GM12878 (cell line): ENCODE measurements around the gene RAD51B. TPM values are rescaled to one million over a fixed set of nuclear protein-coding genes. Genes with fewer than 3 reads are reported as not detected.

Experiments used
- ATAC-seq: fragments of 200-7000 bp; cut with Tn5 transposase; 3 replicates; pipeline ENCODE4 v1.9.1; 2020; ENCODE audit warnings: mild to moderate bottlenecking, moderate library complexity
- BruUV-seq: library from RNA; stranded (reverse); fragments of 400-500 nt; replicated peaks from 2 replicates; lab custom pipeline; 2021; lab: Mats Ljungman, UMichigan
- CTCF ChIA-PET: fragments of 300-600 bp; sonication (Branson Sonifier 250); formaldehyde crosslinking; extraction: SDS; loops from one replicate; lab custom pipeline; 2021; ENCODE audit warnings: inconsistent platforms; lab: Yijun Ruan, JAX
- POLR2A ChIA-PET: fragments of 350-600 bp; formaldehyde crosslinking; extraction: SDS; loops from one replicate; lab custom pipeline; 2021; ENCODE audit warnings: inconsistent platforms; lab: Charles Lee
- RAD21 ChIA-PET: fragments of 300-600 bp; sonication (Branson Sonifier 250); formaldehyde crosslinking; loops from one replicate; lab custom pipeline; 2023; ENCODE audit warnings: antibody characterized with exemption; ENCODE audit not compliant: unreplicated experiment; lab: Charles Lee
- SMC1A ChIA-PET: fragments of 300-600 bp; sonication (Branson Sonifier 250); formaldehyde crosslinking; loops from one replicate; lab custom pipeline; 2023; ENCODE audit not compliant: unreplicated experiment, uncharacterized antibody; lab: Charles Lee
- DNase-seq: peaks from one replicate; pipeline ENCODE4 v3.0.0-alpha.2; 2011; ENCODE audit warnings: low read depth, low spot score
- FAIRE-seq: peaks from 3 replicates; lab custom pipeline; 2011; peaks lifted over from hg19 to GRCh38; lab: Jason Lieb, UNC
- H2AFZ ChIP-seq: 2 replicates; pipeline ENCODE4 v1.6.0; 2011; ENCODE audit warnings: low read depth, low read length, control low read depth; ENCODE audit not compliant: control insufficient read depth
- H3K27ac ChIP-seq: 2 replicates; pipeline ENCODE4 v1.5.1; 2011; ENCODE audit warnings: control low read depth; ENCODE audit not compliant: control insufficient read depth, insufficient read depth
- H3K27me3 ChIP-seq, 2 experiments: replicated peaks in 1 of 2; 2 replicates each; pipeline versions ENCODE4 v1.6.0 to v1.6.1; 2011; ENCODE audit warnings: low read length in 1 of 2; ENCODE audit not compliant: control insufficient read depth in 2 of 2, insufficient read depth in 2 of 2
- H3K36me3 ChIP-seq, 2 experiments: 2 replicates each; pipeline ENCODE4 v1.5.1; 2011; ENCODE audit warnings: low read length in 1 of 2; ENCODE audit not compliant: control insufficient read depth in 2 of 2, insufficient read depth in 2 of 2
- H3K4me1 ChIP-seq: 2 replicates; pipeline ENCODE4 v1.6.1; 2011; ENCODE audit warnings: mild to moderate bottlenecking, low read length, moderate library complexity, mixed read lengths; ENCODE audit not compliant: control insufficient read depth, insufficient read depth
- H3K4me2 ChIP-seq: 2 replicates; pipeline ENCODE4 v1.6.0; 2011; ENCODE audit warnings: control low read depth; ENCODE audit not compliant: control insufficient read depth, insufficient read depth
- H3K4me3 ChIP-seq: fragments of 200-600 bp; sonication (generic); 2 replicates; pipeline ENCODE4 v1.5.1; 2016
- H3K79me2 ChIP-seq: 2 replicates; pipeline ENCODE4 v1.6.0; 2011; ENCODE audit warnings: low read length; ENCODE audit not compliant: control insufficient read depth, insufficient read depth
- H3K9ac ChIP-seq: 2 replicates; pipeline ENCODE4 v1.8.0; 2011; ENCODE audit warnings: low read length, control low read depth, mixed read lengths; ENCODE audit not compliant: control insufficient read depth, insufficient read depth
- H3K9me3 ChIP-seq: replicated peaks from 3 replicates; pipeline ENCODE4 v1.5.1; 2011; ENCODE audit warnings: mild to moderate bottlenecking, low read length; ENCODE audit not compliant: control insufficient read depth, insufficient read depth
- H4K20me1 ChIP-seq: 2 replicates; pipeline ENCODE4 v1.6.0; 2011; ENCODE audit not compliant: control insufficient read depth, insufficient read depth
- CBX3 ChIP-seq: fragments of 200-600 bp; sonication (generic); IDR thresholded peaks from 2 replicates; pipeline ENCODE4 v1.6.1; 2016; ENCODE audit warnings: low read depth, borderline replicate concordance
- CHD1 ChIP-seq: IDR thresholded peaks from 2 replicates; pipeline ENCODE4 v1.6.1; 2012; ENCODE audit warnings: low read depth, low read length, improper control_type of control experiment
- CTCF ChIP-seq, 3 experiments: IDR thresholded peaks in 2 of 3; conservative IDR thresholded peaks in 1 of 3; 2 replicates each; pipeline ENCODE4 v1.5.1; 2011; ENCODE audit warnings: low read depth in 3 of 3, low read length in 3 of 3, mild to moderate bottlenecking in 3 of 3, control low read depth in 2 of 3, moderate library complexity in 2 of 3, inconsistent platforms in 1 of 3, mixed read lengths in 1 of 3; ENCODE audit not compliant: control insufficient read depth in 2 of 3, insufficient read depth in 1 of 3; ENCODE audit errors: extremely low read depth in 1 of 3
- EED ChIP-seq: sonication (generic); IDR thresholded peaks from 2 replicates; pipeline ENCODE4 v1.6.1; 2016; ENCODE audit warnings: antibody characterized with exemption, low read depth
- ETV6 ChIP-seq, 2 experiments: fragments of 450-650 bp in 1 of 2; IDR thresholded peaks in 1 of 2; conservative IDR thresholded peaks in 1 of 2; 2 replicates each; pipeline ENCODE4 v1.6.1; 2014; ENCODE audit warnings: antibody characterized with exemption in 1 of 2, borderline replicate concordance in 1 of 2, low read depth in 1 of 2, mild to moderate bottlenecking in 1 of 2, moderate library complexity in 1 of 2
- HCFC1 ChIP-seq: fragments of 150-350 bp; IDR thresholded peaks from 2 replicates; pipeline ENCODE4 v1.6.1; 2014; ENCODE audit warnings: low read length
- HDAC2 ChIP-seq: fragments of 200-600 bp; sonication (generic); IDR thresholded peaks from 2 replicates; pipeline ENCODE4 v1.6.1; 2017
- IRF4 ChIP-seq: IDR thresholded peaks from 2 replicates; pipeline ENCODE4 v1.6.1; 2011; ENCODE audit warnings: low read depth, low read length
- LARP7 ChIP-seq: fragments of 450-650 bp; IDR thresholded peaks from 2 replicates; pipeline ENCODE4 v1.6.1; 2017; ENCODE audit warnings: mild to moderate bottlenecking
- POLR2A ChIP-seq: IDR thresholded peaks from 2 replicates; pipeline ENCODE4 v1.6.1; 2011; ENCODE audit warnings: low read depth, mild to moderate bottlenecking, low read length
- SKIL ChIP-seq: fragments of 450-650 bp; IDR thresholded peaks from 2 replicates; pipeline ENCODE4 v1.6.1; 2017; ENCODE audit warnings: mild to moderate bottlenecking, low read depth, inconsistent platforms; ENCODE audit not compliant: poor library complexity, severe bottlenecking
- TCF12 ChIP-seq: IDR thresholded peaks from 2 replicates; pipeline ENCODE4 v1.6.1; 2011; ENCODE audit warnings: low read depth, mild to moderate bottlenecking, low read length
- ZNF592 ChIP-seq: fragments of 450-650 bp; IDR thresholded peaks from 2 replicates; pipeline ENCODE4 v1.6.1; 2017; ENCODE audit warnings: mild to moderate bottlenecking, moderate library complexity
- whole genome bisulfite sequencing: methylation state at CpG from one replicate; pipeline ENCODE4 v1.1.6; 2016; ENCODE audit warnings: low lambda C conversion rate; ENCODE audit not compliant: insufficient replicate concordance, insufficient coverage; ENCODE audit errors: missing lambda C conversion rate; 5-methylcytosine and 5-hydroxymethylcytosine counted together
- in situ Hi-C: fragments of 300-500 bp; cut with MboI; formaldehyde crosslinking; loops from 9 replicates; pipeline ENCODE4 v1.14.3; 2018; ENCODE audit warnings: mixed read lengths
- intact Hi-C: fragments of 100-400 bp; cut with micrococcal nuclease; formaldehyde crosslinking; loops from one replicate; pipeline ENCODE4 v1.14.2; 2022; ENCODE audit not compliant: unreplicated experiment
- polyA plus RNA-seq, 11 experiments: library from polyadenylated mRNA; depleted of rRNA in 4 of 11; unstranded in 6 of 11; stranded (reverse) in 5 of 11; fragments of >200 nt; fragmentation: Nextera tagmentation in 4 of 11; fragmentation: Illumina TruSeq in 1 of 11; extraction: Ambion mirVana in 4 of 11; extraction: Trizol in 1 of 11; gene quantifications; 1 replicate in 1 of 11; 2 replicates in 10 of 11; pipeline versions ENCODE4 v1.2.1 to v1.2.3, GENCODE V29; 2011 to 2016; ENCODE audit warnings: inconsistent platforms in 2 of 11, missing spikeins in 2 of 11, low read depth in 1 of 11
- total RNA-seq, 4 experiments: library from RNA; depleted of rRNA in 3 of 4; stranded (reverse); fragments of >200 nt in 3 of 4; fragmentation: Illumina TruSeq in 1 of 4; extraction: Trizol in 1 of 4; gene quantifications; 2 replicates each; pipeline versions ENCODE4 v1.2.1 to v1.2.3, GENCODE V29; 2013 to 2021

RAD51B gene
- total and polyA plus RNA-seq, 10 of the 15 experiments (the other 5 are each of a cell fraction or from before 2014, with no cell fraction given) = 9.8 to 26.8 (median 21.3) TPM

GRCh38 chr14:68458840-68459469 lies 639.4 kb downstream of the RAD51B start:
- Histone ChIP-seq H2AFZ (no peak overlapping the region), H3K4me1 (no peaks in the 10 kb centered on the region), H3K4me2 (no peak overlapping the region), H3K9me3 (peaks cover 10% of the 10 kb centered on the region), H3K27ac (no peak overlapping the region), H3K27me3 (no peaks in the 10 kb centered on the region), H3K9ac (no peak overlapping the region), H4K20me1 (no peaks in the 10 kb centered on the region), H3K79me2 (no peaks in the 10 kb centered on the region), H3K4me3 (no peak overlapping the region), H3K36me3 (no peaks in the 10 kb centered on the region; a peak in 1 of 4 replicates)
- 98% methylated on average over 5 of the region's 5 CpGs for WGBS
- ChIA-PET POLR2A (interaction anchor here (0.9 kb wide), 1 partner anchor 17 kb away, joined by 4 read pairs; no protein-coding TSS in a partner anchor), SMC1A (interaction anchor here (0.6 to 2.7 kb wide), 6 partner anchors 8 to 205 kb away, joined by 3 to 18 read pairs (median 4); no protein-coding TSS in a partner anchor), RAD21 (interaction anchor here (1.0 to 1.1 kb wide), 2 partner anchors 10 to 12 kb away, joined by 3 to 4 read pairs; no protein-coding TSS in a partner anchor), CTCF (interaction anchor here (0.8 to 2.4 kb wide), 4 partner anchors 8 to 50 kb away, joined by 3 to 12 read pairs (median 4); no protein-coding TSS in a partner anchor)
- intact Hi-C loops (no loop called here), in situ Hi-C loops (no loop called here)
- ATAC-seq = no peak
- DNase-seq = no peak
- no TSS peak for BruUV-seq
- FAIRE-seq = no peak
- TF ChIP-seq HDAC2 (no peak), SKIL (no peak), EED (no peak), POLR2A (no peak), CBX3 (no peak), ZNF592 (no peak), ETV6 (conservative IDR thresholded peaks at IDR 0.05 in 1 of 2, IDR thresholded peaks at IDR 0.05 in 1 of 2; ENCODE audit: borderline replicate concordance in 1 of 2, low read depth in 1 of 2) (no peak), CTCF (IDR thresholded peaks at IDR 0.05 in 2 of 3, conservative IDR thresholded peaks at IDR 0.05 in 1 of 3; ENCODE audit: control insufficient read depth in 2 of 3, extremely low read depth in 1 of 3, insufficient read depth in 1 of 3, low read depth in 3 of 3, low read length in 3 of 3) (no peak), CHD1 (no peak), IRF4 (no peak), TCF12 (no peak), HCFC1 (no peak), LARP7 (no peak)
